SU-DHL-6 (cell line): ENCODE results near the gene NIPAL4.

ENCODE experiments used
- EZH2phosphoT487 ChIP-seq: fragments of 200-600 bp; sonication (generic), shearing (Covaris generic); conservative IDR thresholded peaks from 2 replicates; pipeline ENCODE4 v1.6.1; 2018; ENCODE audit warnings: mild to moderate bottlenecking, antibody characterized with exemption, low read length, moderate library complexity, mixed read lengths
- TF ChIP-seq, protein P1 (sequence below): fragments of 200-600 bp; sonication (generic); IDR thresholded peaks from one replicate; pipeline ENCODE4 v1.5.1; 2017; ENCODE audit warnings: antibody characterized with exemption, mild to moderate bottlenecking, low read length, moderate library complexity; ENCODE audit not compliant: insufficient read depth, poor library complexity, severe bottlenecking

DNA sequence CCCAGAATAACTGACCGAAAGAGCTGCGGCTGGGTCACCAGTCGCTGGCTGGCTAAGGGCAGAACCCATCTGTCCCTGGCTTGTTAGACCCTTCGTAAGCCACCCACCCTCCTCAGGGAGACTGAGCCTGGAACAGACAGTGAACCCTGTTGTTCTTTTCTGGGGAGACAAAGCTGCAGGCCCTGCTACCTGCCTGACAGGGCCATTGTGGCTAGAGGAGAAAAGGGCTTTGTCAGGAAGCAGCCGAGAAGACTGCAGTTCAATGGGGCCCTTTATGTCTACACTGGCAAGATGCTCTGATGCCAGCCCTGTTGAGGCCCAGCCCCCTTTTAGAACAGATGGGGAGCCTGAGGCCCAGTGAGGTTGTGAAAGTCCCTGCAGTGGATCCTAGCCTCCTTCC is 3.7 kb upstream of the NIPAL4 start:
- TF ChIP-seq, protein P1, sequence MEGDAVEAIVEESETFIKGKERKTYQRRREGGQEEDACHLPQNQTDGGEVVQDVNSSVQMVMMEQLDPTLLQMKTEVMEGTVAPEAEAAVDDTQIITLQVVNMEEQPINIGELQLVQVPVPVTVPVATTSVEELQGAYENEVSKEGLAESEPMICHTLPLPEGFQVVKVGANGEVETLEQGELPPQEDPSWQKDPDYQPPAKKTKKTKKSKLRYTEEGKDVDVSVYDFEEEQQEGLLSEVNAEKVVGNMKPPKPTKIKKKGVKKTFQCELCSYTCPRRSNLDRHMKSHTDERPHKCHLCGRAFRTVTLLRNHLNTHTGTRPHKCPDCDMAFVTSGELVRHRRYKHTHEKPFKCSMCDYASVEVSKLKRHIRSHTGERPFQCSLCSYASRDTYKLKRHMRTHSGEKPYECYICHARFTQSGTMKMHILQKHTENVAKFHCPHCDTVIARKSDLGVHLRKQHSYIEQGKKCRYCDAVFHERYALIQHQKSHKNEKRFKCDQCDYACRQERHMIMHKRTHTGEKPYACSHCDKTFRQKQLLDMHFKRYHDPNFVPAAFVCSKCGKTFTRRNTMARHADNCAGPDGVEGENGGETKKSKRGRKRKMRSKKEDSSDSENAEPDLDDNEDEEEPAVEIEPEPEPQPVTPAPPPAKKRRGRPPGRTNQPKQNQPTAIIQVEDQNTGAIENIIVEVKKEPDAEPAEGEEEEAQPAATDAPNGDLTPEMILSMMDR: no peak
- TF ChIP-seq EZH2phosphoT487: no peak
